Occipital lobe (tissue), 2 donors: ENCODE data around the gene CTTNBP2. TPM values are rescaled to one million over a fixed set of nuclear protein-coding genes. Genes with fewer than 3 reads are reported as not detected.

Experiments
- DNase-seq: peaks from one replicate; lab custom pipeline; 2025; lab: John Stamatoyannopoulos, UW
- total RNA-seq: library from RNA; depleted of rRNA; stranded (reverse); fragments of >200 nt; gene quantifications from one replicate; pipeline ENCODE4 v1.2.3, GENCODE V29; 2014

Gene CTTNBP2
- total RNA-seq, 1 donor from 2014 or later = 39.0 TPM

DNA sequence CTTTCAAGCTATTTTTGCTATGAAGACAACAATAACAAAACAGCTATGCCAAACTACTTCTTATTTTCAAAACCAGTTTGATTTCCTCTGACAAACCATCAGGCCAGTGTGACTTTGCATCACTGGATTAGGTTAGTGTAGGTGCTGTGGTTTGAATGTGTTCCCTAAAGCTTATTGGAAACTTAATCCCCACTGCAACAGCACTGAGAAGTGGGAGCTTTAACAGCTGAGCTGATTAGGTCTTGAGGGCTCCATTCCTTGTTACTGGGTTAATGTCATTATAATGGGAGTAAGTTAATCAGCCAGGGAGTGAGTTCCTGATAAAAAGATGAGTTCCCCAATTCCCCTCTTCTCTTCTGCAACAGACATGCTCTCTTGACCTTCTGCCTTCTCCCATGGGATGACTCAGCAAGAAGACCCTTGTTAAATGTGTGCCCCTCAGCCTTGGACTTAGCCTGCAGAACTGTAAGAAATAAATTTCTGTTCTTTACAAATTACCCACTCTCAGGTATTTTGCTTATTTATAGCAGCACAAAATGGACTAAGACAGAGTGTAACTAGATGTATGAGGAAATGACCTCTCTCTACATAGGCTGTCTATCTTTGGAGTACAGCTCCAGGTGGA, 186.8 kb downstream of the CTTNBP2 start:
- no peak for DNase-seq

DNA sequence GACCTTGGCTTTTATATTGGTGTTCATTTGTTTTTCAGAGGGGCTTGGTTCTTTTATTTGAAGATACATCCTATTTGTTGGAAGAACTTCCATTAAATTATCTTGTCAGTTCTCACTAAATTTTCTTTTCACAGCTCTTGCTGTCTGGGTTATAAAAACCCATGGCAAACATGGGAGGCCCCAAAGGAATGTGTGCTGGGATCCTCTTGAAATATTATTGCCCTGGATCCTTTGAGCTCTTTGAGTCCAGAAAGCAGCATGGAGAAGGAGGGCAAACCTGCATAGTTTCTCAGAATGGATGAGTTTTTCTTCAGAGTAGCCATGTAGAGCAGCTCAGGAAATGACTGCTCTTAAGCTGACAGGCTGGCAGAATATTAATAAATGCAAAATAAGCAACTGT, 187.4 kb downstream of the CTTNBP2 start:
- no peak for DNase-seq

DNA sequence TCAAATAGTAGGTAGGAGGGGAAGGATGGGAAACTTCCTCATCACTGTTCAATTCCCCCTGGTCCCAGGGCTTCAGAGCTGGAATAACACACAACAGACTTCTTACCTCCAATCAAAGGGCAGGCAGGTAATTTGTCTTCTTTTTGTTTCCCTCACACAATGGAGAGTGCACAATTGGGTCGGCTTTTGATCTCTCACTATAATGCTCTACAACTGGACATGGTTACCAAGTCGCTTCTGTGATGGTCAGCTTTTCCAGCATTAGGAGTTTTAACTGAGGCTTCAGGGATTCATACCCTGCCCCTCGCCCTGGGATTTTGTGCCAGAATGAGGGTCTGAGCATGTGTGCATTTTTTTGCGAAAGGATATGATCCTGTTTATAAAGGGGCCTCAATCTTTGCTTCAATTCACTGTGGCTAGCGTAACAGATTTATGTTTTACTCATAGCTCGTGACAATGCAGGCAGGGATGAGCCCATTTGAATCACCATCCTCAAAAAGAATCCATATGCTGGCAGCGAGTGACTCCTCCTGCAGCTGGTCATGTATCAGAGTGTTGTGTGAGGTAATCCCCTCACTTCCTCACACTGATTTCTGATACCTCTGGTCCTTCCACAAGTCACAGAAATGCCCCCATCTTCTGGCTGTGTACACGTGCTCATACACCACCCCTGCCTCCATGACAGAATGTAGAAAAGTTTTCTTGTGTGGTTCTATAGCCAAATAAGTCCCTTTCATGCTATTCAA, 189.6 kb downstream of the CTTNBP2 start:
- no peak for DNase-seq

DNA sequence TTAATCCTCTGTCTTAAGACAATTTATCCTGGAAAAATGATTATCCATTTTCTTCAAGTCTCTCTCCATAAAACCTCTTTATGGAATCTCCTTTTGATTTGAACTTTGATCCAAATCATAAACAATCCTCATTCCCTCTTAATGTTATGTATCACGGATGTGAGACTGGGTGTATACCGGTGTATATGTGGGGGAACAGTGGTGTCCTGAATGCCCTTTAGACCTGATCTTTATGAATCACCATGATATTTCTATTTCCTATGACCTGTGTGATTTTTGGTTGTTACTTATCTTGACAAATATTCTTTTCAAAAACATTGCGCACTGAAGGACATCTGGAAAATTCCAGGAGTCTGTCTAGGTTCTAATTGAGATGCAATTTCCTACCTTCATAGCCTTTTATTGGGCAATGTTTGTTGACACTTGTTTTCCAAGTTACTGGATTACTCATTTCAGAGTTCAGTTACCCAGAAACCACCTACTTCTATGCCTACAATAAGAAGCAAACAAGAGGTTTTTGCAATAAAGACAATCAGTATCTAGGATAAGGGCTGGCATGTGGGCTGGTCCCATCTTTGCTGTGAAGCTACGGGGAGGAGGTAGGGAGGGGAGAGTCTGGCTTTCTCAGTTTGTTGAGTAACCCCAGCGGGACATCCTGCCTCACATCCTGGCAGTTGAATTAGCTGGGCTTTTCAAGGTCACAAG, 190.4 kb downstream of the CTTNBP2 start:
- no peak for DNase-seq

GRCh38 chr7:117679120-117679519, 194.1 kb downstream of the CTTNBP2 start:
- DNase-seq = no peak

DNA sequence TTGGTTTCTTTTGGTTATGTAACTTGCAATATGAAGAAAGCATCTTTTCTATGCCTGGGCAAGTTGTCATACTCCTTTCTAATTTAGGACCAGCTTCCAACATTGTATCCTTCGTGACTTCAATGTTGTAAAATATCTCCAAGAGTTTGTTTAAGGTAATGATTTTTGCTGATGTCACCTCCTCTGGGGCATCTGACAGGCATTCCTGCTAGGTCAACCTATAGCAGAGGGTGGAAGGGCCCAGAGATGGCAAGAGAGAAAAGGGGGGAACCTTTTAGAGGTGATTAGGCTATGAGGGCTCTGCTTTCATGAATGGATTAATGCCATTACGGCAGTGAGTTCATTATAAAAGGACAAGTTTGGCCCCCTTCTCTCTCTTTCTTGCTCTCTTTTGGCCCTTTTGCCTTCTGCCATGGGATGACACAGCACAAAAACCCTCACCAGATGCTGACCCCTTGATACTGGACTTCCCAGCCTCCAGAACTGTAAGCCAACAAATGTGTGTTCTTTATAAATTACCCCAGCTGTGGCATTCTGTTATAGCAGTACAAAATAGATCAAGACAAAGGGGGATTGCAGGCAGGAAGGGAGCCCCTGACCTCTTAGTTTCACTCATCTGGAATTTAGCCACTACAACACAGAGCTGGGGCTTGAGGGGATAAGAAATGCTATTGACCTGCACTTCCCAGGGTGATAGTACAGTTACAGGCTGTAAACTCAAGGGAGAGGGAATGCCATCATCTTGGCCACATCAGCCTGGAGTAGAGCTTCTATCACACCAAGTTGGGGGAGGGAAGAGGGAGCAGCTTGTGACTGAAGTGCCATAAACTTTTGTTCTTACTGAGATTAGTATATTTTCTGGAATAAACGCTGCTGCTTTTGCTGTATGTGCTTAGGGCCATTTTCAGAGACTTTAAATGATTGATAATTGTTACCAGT, 197.5 kb downstream of the CTTNBP2 start:
- no peak for DNase-seq

DNA sequence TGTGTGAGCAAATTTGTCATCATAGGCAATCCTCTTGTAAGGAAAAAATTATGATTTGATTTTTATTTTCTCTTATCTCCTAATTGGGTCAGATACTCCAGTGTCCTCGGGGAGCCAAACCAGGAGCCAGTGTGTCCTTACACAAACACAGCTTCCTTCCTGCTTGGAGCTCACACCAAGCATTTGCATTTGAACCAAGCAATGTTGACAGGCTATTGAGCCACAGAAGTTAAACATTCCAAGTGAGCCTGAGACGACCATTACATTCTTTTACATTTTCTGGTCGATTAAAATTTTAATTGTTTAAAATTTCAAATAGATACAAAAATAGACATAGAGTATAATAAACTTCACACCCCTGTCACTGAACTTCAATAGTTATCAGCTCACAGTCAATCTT, 198.6 kb downstream of the CTTNBP2 start:
- DNase-seq = no peak

GRCh38 chr7:117673839-117674238, 199.4 kb downstream of the CTTNBP2 start:
- no peak for DNase-seq

DNA sequence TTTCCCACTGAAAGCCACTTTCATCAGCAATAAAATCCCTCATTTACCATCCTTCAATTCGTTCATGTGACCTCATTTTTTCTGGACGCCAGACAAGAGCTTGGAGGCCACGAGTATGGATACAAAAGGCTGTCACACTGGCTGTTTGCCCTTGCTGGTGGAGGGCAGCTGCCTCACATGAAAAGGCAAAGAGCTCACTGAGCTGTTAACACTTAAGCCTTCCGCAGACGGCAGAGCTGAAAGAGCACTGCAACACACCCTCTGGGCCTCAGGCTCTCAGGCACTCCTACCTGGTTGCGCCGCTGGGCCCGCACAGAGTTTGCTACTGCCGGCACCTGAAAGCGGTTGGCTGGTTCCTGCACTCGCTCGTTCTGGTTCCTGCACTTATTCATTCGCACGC, 199.9 kb downstream of the CTTNBP2 start:
- DNase-seq = peak; percentile 59

- no peak for DNase-seq
Observed at GRCh38 chr7:117672453-117672852, 200.8 kb downstream of the CTTNBP2 start.

GRCh38 chr7:117669818-117670217, 203.4 kb downstream of the CTTNBP2 start:
- no peak for DNase-seq

GRCh38 chr7:117667456-117667855, 205.8 kb downstream of the CTTNBP2 start:
- no peak for DNase-seq

DNA sequence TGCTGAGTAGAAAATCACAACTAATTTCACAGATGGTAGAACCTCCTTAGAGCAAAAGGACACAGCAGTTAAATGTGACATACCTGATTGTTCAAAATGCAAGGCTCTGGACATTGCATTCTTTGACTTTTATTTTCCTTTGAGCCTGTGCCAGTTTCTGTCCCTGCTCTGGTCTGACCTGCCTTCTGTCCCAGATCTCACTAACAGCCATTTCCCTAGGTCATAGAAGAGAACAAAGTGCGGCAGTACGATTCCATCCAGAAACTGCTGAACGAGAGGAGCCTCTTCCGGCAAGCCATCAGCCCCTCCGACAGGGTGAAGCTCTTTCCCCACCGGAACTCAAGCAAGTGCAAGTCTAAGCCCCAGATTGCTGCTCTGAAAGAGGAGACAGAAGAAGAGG, 206.6 kb downstream of the CTTNBP2 start:
- no peak for DNase-seq

DNA sequence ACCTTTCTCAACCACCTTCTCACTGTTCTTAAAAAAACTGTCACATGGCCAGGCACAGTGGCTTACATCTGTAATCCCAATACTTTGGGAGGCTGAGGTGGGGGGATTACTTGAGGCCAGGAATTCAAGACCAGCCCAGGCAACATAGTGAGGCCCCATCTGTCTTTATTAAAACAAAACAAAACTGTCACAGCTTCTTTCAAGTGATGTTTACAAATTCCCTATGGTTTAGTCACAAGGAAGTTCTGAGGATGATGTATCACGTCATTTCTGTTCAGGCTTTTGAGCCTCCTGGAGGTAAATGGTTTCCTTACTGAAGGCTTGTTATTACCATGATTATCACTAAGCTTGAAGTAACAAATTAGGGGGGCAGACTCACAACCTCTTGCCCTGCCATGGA, 207.2 kb downstream of the CTTNBP2 start:
- no peak for DNase-seq

- no peak for DNase-seq
Observed at GRCh38 chr7:117665368-117665767, 207.9 kb downstream of the CTTNBP2 start.

DNA sequence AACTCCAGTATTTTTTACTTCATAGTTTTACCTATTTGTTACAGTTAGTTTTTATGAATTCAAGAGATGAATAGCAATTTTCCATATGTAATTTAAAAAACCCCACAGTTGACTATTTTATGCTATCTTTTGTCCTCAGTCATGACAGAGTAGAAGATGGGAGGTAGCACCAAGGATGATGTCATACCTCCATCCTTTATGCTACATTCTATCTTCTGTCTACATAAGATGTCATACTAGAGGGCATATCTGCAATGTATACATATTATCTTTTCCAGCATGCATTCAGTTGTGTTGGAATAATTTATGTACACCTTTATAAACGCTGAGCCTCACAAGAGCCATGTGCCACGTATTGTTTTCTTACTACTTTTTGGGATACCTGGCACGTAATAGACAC, 209.2 kb downstream of the CTTNBP2 start:
- no peak for DNase-seq

DNA sequence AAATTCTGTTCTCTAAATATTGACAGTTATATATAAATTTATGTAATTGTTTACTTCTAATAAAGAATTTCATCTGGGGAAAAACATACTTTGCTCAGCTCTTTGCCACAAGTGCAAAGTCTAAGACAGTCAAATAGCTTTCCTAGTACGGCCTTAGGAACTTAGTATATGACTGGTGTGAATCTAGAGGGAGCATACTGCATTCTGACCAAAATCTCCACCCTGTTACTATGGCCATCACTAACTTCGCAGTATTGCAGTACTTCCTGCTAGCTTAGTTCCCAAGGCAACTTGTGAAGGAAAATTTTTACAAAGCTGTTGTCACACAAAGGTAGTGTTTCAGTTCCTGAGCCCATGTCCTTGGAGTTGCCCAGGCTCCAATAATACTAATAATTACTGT, 211.9 kb downstream of the CTTNBP2 start:
- DNase-seq = no peak
